Smooth muscle cell (in vitro differentiated cells): ENCODE measurements around the gene DDX47. TPM values are rescaled to one million over a fixed set of nuclear protein-coding genes. Genes with fewer than 3 reads are reported as not detected.
A peak's percentile ranks its signal among the peaks of the same experiment; 100 is the strongest.
"Not testable (repeated sequence)": the region's sequence is repeated elsewhere in the genome, so short reads cannot be mapped to it uniquely, and the experiment has no call there.

ENCODE experiments used
- DNase-seq: peaks from one replicate; lab custom pipeline; 2025; ENCODE audit not compliant: unreplicated experiment; lab: John Stamatoyannopoulos, UW
- H2AFZ ChIP-seq: fragments of 200-600 bp; sonication (generic); 2 replicates; pipeline ENCODE4 v1.6.0; 2016; ENCODE audit warnings: antibody characterized with exemption, low read depth, mild to moderate bottlenecking
- H3F3A ChIP-seq: fragments of 200-600 bp; sonication (generic); 2 replicates; pipeline ENCODE4 v1.6.0; 2017; ENCODE audit warnings: antibody characterized with exemption, low read depth
- H3K27ac ChIP-seq: fragments of 200-600 bp; sonication (generic); 2 replicates; pipeline ENCODE4 v1.5.1; 2016; ENCODE audit warnings: low read depth, mild to moderate bottlenecking
- H3K27me3 ChIP-seq: fragments of 200-600 bp; sonication (generic); 2 replicates; pipeline ENCODE4 v1.6.1; 2016; ENCODE audit warnings: low read depth, mild to moderate bottlenecking
- H3K36me3 ChIP-seq: fragments of 200-600 bp; sonication (generic); 2 replicates; pipeline ENCODE4 v1.5.1; 2016; ENCODE audit warnings: low read depth
- H3K4me1 ChIP-seq: fragments of 200-600 bp; sonication (generic); 2 replicates; pipeline ENCODE4 v1.5.1; 2016; ENCODE audit warnings: low read depth
- H3K4me2 ChIP-seq: fragments of 200-600 bp; sonication (generic); 2 replicates; pipeline ENCODE4 v1.6.0; 2016; ENCODE audit warnings: mild to moderate bottlenecking
- H3K4me3 ChIP-seq: fragments of 200-600 bp; sonication (generic); 2 replicates; pipeline ENCODE4 v1.5.1; 2016; ENCODE audit warnings: mild to moderate bottlenecking
- H3K79me2 ChIP-seq: fragments of 200-600 bp; sonication (generic); 2 replicates; pipeline ENCODE4 v1.6.0; 2016; ENCODE audit warnings: low read depth, mild to moderate bottlenecking
- H3K9ac ChIP-seq: fragments of 200-600 bp; sonication (generic); 2 replicates; pipeline ENCODE4 v1.6.0; 2016; ENCODE audit warnings: low read depth
- H3K9me3 ChIP-seq: fragments of 200-600 bp; sonication (generic); replicated peaks from 2 replicates; pipeline ENCODE4 v1.5.1; 2016; ENCODE audit warnings: low read depth
- H4K20me1 ChIP-seq: fragments of 200-600 bp; sonication (generic); 2 replicates; pipeline ENCODE4 v1.6.0; 2016; ENCODE audit warnings: low read depth
- CTCF ChIP-seq: fragments of 200-600 bp; sonication (generic); IDR thresholded peaks from 2 replicates; pipeline ENCODE4 v1.5.1; 2017; ENCODE audit warnings: borderline replicate concordance, mild to moderate bottlenecking, antibody characterized with exemption; ENCODE audit not compliant: insufficient read depth, poor library complexity, severe bottlenecking
- WGBS: methylation state at CpG from one replicate; pipeline ENCODE4 v1.1.7; 2016; ENCODE audit warnings: low lambda C conversion rate; 5-methylcytosine and 5-hydroxymethylcytosine counted together
- polyA plus RNA-seq: library from polyadenylated mRNA; unstranded; fragments of >200 nt; fragmentation: Nextera tagmentation; extraction: Ambion mirVana; gene quantifications from 2 replicates; pipeline ENCODE4 v1.2.1, GENCODE V29; 2016
- total RNA-seq: library from RNA; depleted of rRNA; stranded (reverse); fragments of >200 nt; gene quantifications from 2 replicates; pipeline ENCODE4 v1.2.3, GENCODE V29; 2014

Gene DDX47
- total and polyA plus RNA-seq, 2 experiments from 2014 or later, result 61.8 to 95.6 TPM

DNA sequence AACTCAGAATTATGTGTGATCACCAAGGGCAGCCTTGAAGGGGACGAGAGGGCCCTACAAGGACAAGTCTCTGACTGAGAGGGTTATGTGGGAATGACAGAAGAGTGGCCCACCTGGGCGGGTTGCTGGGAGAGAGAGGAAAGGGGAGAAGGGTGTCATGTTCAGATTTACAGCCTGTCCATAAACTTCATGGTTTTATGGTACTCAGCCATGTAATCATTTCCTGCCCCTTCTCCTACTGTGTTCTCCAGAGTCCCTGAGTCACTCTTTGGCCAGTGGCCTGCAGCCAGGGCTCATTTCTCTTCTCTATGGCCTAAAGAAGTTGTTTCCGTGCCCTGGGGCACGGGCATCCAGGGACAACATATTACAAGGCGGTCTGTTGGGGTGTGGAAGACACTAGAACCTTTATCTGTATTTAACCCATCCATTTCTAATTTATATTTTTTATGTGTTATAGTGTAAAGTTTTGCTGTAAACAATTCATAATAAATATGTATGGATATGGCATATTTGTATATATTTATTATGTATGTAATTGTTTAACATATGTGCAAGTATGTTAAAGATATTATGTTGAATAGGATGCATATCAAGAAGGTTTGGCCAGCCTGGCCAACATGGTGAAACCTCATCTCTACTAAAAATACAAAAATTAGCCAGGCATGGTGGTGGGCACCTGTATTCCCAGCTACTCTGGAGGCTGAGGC, 26.9 kb downstream of the DDX47 start:
- Histone ChIP-seq H3K4me1 (no peaks in the 10 kb centered on the region), H4K20me1 (no peaks in the 10 kb centered on the region), H3K4me3 (no peak overlapping the region), H3K9me3 (no peaks in the 10 kb centered on the region), H2AFZ (no peak overlapping the region), H3K4me2 (no peak overlapping the region), H3F3A (peaks cover 10% of the 10 kb centered on the region), H3K36me3 (no peaks in the 10 kb centered on the region), H3K27me3 (no peaks in the 10 kb centered on the region), H3K79me2 (no peaks in the 10 kb centered on the region), H3K27ac (peak overlapping the region; percentile 86), H3K9ac (no peak overlapping the region)
- WGBS, result 65% methylated on average over 5 of the region's 5 CpGs
- TF ChIP-seq CTCF, result no peak
- DNase-seq, result no peak

- WGBS, result 95% methylated on average over 5 of the region's 5 CpGs
- H3K9me3 ChIP-seq, result no peaks in the 10 kb centered on the region
- no peaks in the 10 kb centered on the region for H3K4me1 ChIP-seq
- no peak overlapping the region for H3K27ac ChIP-seq
- H2AFZ ChIP-seq, result no peak overlapping the region
- no peak overlapping the region for H3K4me2 ChIP-seq
- peaks cover 8% of the 10 kb centered on the region for H3F3A ChIP-seq
- no peak overlapping the region for H3K4me3 ChIP-seq
- H3K27me3 ChIP-seq, result no peaks in the 10 kb centered on the region
- TF ChIP-seq CTCF, result no peak
- no peaks in the 10 kb centered on the region for H4K20me1 ChIP-seq
- no peak overlapping the region for H3K9ac ChIP-seq
- H3K36me3 ChIP-seq, result no peaks in the 10 kb centered on the region
- DNase-seq, result no peak
- H3K79me2 ChIP-seq, result no peaks in the 10 kb centered on the region
Observed at GRCh38 chr12:12840580-12840899, 27.4 kb downstream of the DDX47 start.

- H3K4me1 ChIP-seq, result not testable (repeated sequence)
Observed at GRCh38 chr12:12841428-12841827, 28.3 kb downstream of the DDX47 start.

GRCh38 chr12:12845794-12846243, 32.7 kb downstream of the DDX47 start:
- H3K4me3 ChIP-seq, result no peak overlapping the region
- no peaks in the 10 kb centered on the region for H3K27me3 ChIP-seq
- no peak overlapping the region for H3K27ac ChIP-seq
- no peak for TF ChIP-seq CTCF
- no peaks in the 10 kb centered on the region for H3K79me2 ChIP-seq
- no peaks in the 10 kb centered on the region for H3K4me1 ChIP-seq
- DNase-seq, result no peak
- H4K20me1 ChIP-seq, result no peaks in the 10 kb centered on the region
- H2AFZ ChIP-seq, result no peak overlapping the region
- no peaks in the 10 kb centered on the region for H3K36me3 ChIP-seq
- no peak overlapping the region for H3K9ac ChIP-seq
- WGBS, result 87% methylated on average over 4 of the region's 4 CpGs
- H3K4me2 ChIP-seq, result no peak overlapping the region
- no peaks in the 10 kb centered on the region for H3K9me3 ChIP-seq
- no peaks in the 10 kb centered on the region for H3F3A ChIP-seq

More at GRCh38 chr12:12841428-12841827, 28.3 kb downstream of the DDX47 start:
- not testable (repeated sequence) for H3K79me2 ChIP-seq, H3K9ac ChIP-seq, H3K36me3 ChIP-seq, DNase-seq, H3K9me3 ChIP-seq, H2AFZ ChIP-seq, H3F3A ChIP-seq, H3K27me3 ChIP-seq, H4K20me1 ChIP-seq, H3K4me3 ChIP-seq, H3K4me2 ChIP-seq, H3K27ac ChIP-seq
- WGBS, result 90% methylated on average over 13 of the region's 13 CpGs

GRCh38 chr12:12846780-12847179, 33.6 kb downstream of the DDX47 start:
- H4K20me1 ChIP-seq, H3K27ac ChIP-seq, H3K9ac ChIP-seq, H3K79me2 ChIP-seq, H2AFZ ChIP-seq, DNase-seq, H3K4me1 ChIP-seq, H3K4me2 ChIP-seq, H3K36me3 ChIP-seq, H3K4me3 ChIP-seq, H3K9me3 ChIP-seq, H3F3A ChIP-seq, H3K27me3 ChIP-seq: not testable (repeated sequence)
- 100% methylated on average over 3 of the region's 3 CpGs for WGBS
